ENCODE data around the gene CIDEA.

The CIDEA gene

GRCh38 chr18:12301263-12302005 lies 47.3 kb downstream of the CIDEA start:
- DNase-seq (ENCODE audit: low read depth) = no peak

GRCh38 chr18:12302391-12303147 lies 48.4 kb downstream of the CIDEA start:
- no peak for DNase-seq (ENCODE audit: low read depth)

- no peak for DNase-seq (ENCODE audit: low read depth)
These were observed 50.4 kb downstream of the CIDEA start for GRCh38 chr18:12304351-12305210.

GRCh38 chr18:12305211-12305610 lies 51.0 kb downstream of the CIDEA start:
- no peak for DNase-seq (ENCODE audit: low read depth)

- DNase-seq (ENCODE audit: low read depth) = no peak
These were observed 51.9 kb downstream of the CIDEA start for GRCh38 chr18:12305930-12306629.

GRCh38 chr18:12306752-12307700 lies 52.9 kb downstream of the CIDEA start:
- DNase-seq (ENCODE audit: low read depth) = no peak

- no peak for DNase-seq (ENCODE audit: low read depth)
These were observed 53.7 kb downstream of the CIDEA start, which contains the start of gene TUBB6 for GRCh38 chr18:12307701-12308385. Gene TUBB6, plus strand, starts transcription at chr18:12308241. Its CDS starts 52 bp downstream, at chr18:12308293.

- no peak for DNase-seq (ENCODE audit: low read depth)
These were observed 54.4 kb downstream of the CIDEA start for GRCh38 chr18:12308386-12309100.

GRCh38 chr18:12309683-12310198 lies 55.6 kb downstream of the CIDEA start:
- DNase-seq (ENCODE audit: low read depth) = no peak

GRCh38 chr18:12310762-12311161 lies 56.6 kb downstream of the CIDEA start:
- DNase-seq (ENCODE audit: low read depth) = no peak

- no peak for DNase-seq (ENCODE audit: low read depth)
These were observed 58.8 kb downstream of the CIDEA start for GRCh38 chr18:12312976-12313375.

GRCh38 chr18:12313530-12314245 lies 59.5 kb downstream of the CIDEA start:
- DNase-seq (ENCODE audit: low read depth) = no peak

- DNase-seq (ENCODE audit: low read depth) = no peak
These were observed 60.6 kb downstream of the CIDEA start for GRCh38 chr18:12314591-12315305.

- DNase-seq (ENCODE audit: low read depth) = no peak
These were observed 61.3 kb downstream of the CIDEA start for GRCh38 chr18:12315490-12315889.

GRCh38 chr18:12315911-12316310 lies 61.8 kb downstream of the CIDEA start:
- DNase-seq (ENCODE audit: low read depth) = no peak

- DNase-seq (ENCODE audit: low read depth) = no peak
These were observed 63.6 kb downstream of the CIDEA start for GRCh38 chr18:12317664-12318333.

GRCh38 chr18:12318334-12318697 lies 64.2 kb downstream of the CIDEA start:
- DNase-seq (ENCODE audit: low read depth) = no peak
